ENCODE data around the gene PARD3B.
"Not testable (repeated sequence)": the region's sequence is repeated elsewhere in the genome, so short reads cannot be mapped to it uniquely, and the experiment has no call there.

The PARD3B gene

DNA sequence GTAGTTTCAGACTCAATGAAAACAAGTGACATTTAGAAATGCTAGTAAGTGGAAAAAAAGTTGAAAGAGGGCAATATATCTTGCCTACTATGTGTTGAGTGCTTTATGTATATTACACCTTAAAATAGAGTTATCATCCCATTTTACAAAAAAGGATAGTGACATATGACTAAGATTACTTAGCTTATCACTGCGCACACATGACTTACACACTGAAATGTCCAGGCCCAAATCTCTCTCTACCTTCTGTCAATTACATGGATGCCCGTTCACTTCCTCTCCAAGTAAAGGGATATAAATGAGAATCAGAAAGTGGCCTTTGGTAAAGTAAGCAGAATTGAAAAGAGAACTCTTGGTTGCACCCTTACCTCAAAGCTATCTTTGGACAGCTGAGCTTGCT lies 3.6 kb upstream of the PARD3B start:
- no peak for FAIRE-seq

DNA sequence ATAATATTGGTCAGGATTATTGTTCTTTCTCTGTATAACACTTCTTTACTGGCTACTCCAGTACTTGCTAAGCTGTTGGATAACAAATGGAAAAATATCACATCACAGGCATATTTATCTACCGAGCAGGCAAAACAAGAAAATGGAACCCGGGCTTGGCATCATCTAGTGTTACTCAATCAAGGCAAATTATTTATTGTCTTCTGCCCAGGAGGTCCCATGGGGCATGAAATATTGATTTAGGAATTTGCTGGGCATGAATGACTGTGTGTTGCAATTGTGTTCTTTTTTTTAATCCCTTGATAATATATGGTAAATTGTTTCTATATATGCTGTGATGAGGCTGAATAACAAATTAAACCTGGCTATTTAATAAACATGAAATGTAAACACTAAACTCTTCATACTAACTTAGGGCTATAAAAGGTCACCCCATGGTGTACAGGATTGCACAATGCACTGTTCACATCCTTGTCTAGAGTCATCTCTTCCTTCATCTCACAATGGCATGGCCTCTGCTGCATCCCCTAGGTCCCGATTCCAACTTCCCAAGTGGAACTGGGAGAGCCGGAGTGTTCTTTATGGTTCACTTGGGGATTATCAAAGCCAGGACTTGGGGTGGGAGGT lies 2.2 kb upstream of the PARD3B start:
- FAIRE-seq = no peak

DNA sequence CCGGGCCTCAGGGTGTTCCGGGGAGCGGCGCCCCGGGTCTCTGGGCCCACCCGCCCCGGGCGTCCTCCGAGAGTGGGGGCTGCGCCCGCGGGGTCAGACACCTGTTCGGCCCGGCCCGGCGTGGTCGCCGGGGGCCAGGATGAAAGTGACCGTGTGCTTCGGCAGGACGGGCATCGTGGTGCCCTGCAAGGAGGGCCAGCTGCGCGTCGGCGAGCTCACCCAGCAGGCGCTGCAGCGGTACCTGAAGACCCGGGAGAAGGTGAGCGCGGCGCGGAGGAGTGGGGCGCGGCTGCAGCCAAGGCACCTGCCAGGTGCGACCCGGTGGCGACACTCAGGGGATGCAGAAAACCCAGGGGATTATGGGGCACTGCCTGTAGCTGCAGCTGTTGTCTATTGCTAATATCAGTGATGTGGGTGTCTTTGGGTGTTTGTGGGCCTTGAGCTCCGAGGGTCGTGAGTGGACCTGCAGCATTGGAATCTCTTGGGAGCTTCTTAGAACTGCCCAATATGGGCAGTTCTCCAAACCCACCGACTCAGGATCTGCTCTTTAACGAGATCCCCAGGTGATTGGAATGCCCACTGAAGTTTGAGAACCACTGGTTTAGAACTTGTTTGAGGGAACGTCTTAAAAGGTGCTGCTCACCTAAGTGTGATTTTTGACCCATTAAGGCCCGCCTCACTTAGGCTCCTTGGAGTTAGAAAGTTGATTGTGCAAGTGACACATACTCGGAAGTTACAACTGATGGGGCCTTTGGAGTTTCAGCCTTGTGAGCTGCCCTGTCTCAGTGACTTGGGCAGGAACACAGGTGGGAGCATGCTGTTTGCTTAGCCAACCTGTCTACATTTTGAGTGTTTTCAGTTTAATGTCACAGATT lies 823 bp downstream of the PARD3B start:
- FAIRE-seq = no peak

GRCh38 chr2:204550751-204551511 lies 5.7 kb downstream of the PARD3B start:
- no peak for FAIRE-seq

DNA sequence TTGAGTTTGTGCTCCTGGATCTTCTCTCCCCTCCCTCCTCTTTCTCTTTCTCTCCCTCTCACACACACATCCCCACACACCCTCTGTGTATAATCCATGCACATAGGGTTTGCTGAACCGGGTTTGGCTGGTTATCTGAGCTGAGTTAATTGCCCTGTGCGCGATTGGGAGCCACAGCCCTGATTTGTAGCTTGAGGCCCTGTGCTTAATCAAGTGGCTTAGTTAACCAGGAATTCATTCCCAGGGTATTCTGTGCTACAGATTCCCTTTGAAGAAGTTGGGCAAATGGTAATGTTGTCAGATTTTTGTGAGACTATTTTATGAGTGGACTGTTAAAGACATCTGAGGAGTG lies 6.2 kb downstream of the PARD3B start:
- FAIRE-seq = no peak

DNA sequence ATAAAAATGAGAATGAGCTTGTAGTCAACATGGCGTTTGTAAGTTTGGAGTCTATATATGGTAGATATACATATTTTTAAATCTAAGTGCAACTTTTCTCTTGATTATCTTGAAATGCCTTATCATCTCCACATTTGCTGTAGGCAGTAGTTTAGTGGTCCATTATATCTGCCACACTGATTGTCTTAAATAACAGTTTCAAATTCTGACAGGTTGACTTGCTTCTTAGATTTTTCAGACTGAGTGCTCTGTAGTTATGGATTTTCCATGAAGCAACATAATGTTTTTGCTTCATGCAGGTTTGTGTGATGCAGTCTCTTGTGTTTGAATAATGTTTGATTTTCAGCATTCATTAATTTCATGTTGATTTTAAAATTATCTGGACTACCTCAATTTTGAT lies 12.3 kb downstream of the PARD3B start:
- FAIRE-seq = no peak

DNA sequence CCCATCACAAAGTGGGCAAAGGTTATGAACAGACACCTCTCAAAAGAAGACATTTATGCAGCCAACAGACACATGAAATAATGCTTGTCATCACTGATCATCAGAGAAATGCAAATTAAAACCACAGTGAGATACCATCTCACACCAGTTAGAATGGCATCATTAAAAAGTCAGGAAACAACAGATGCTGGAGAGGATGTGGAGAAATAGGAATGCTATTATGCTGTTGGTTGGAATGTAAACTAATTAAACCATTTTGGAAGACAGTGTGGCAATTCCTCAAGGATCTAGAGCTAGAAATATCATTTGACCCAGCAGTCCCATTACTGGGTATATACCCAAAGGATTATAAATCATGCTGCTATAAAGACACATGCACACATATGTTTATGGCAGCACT lies 14.1 kb downstream of the PARD3B start:
- not testable (repeated sequence) for FAIRE-seq

DNA sequence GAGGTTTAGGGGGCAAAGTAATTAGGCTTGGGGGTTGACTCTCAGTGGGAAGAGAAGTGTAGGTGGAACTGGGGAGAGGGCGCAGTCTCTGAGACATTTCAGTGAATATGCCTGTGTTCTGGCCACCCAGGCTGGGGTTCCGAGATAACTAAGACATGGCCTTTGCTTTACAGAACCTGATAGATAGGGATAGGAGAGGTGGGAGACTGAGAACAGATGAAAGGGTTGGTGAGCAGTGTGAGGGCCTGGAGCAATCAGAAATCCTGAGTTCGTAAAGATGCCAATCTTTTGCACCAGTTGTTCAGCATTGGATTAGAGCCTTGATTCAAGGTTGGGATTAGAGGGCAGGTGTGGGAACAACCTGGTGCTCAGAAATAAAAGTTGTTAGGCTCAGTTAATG lies 15.6 kb downstream of the PARD3B start:
- FAIRE-seq = no peak

DNA sequence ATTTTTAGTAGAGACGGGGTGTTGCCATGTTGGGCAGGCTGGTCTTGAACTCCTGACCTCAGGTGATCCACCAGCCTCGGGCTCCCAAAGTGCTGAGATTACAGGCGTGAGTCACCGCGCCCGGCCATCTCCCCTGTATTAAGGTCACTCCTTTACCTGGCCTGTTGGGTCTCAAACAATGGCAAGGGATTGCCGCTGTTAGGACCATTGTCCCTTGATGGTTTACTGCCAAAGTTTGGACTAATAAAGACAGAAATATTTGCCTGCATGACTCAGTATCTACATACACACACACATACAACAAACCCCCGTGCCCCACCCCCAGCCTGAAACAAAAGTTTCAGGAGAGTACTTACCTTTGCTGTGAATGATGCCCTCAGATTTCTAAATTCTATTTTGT lies 16.5 kb downstream of the PARD3B start:
- no peak for FAIRE-seq

- FAIRE-seq = no peak
These were observed 21.2 kb downstream of the PARD3B start for GRCh38 chr2:204566439-204566838.

DNA sequence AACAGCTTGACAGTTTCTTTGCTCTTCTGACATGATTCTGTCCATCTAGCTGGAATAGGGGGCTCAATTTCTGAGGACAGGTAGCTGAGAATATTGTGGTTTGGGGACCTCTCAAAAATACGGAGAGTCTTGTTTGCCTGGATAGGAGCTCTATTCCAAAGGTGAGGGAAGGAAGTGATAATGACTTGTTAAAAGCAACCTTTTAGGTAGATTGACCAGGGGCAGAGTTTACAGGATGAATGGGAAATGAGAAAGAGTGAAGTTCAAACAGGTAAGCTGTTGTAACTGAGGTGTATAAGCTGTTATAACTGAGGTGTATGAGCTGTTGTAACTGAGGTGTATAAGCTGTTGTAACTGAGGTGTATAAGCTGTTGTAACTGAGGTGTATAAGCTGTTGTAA lies 25.1 kb downstream of the PARD3B start:
- FAIRE-seq = no peak

DNA sequence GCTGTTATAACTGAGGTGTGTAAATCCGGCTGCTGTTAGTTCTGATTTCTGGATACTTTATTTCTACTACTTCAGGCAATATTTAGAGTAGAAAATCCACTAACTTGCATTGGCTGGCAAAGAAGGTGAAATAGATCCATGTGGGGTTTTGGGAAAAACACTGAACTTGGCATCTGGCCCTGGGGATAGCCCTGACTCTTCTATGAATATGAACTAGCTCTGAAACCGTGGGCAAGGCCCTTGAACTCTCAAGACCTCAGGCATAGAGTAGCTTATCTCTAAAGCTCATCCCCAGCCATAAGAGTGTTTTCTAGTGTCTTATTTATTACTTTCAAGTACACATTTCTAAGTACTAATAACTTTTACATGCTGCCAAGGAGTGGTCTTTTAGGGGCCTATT lies 25.8 kb downstream of the PARD3B start:
- FAIRE-seq = no peak

- FAIRE-seq = no peak
These were observed 26.6 kb downstream of the PARD3B start for GRCh38 chr2:204571911-204572310.

GRCh38 chr2:204573221-204573620 lies 27.9 kb downstream of the PARD3B start:
- no peak for FAIRE-seq

DNA sequence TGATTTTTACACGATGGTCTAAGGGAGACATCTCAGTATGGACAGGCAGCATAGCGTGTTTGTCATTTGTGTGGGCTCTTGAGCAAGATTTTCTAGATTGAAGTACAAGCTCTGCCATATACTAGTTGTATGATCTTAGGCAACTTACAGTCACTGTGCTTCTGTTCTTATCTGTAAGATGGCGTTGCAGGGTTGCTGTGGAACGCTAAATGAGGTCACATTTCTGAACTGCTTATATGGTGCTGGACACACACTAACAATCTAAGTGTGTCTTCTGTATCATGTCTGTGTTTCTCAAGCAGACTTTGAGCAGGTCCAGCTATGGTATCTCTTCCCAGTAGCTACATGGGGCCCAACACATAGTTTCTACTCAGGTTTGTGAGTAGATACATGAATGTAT lies 29.2 kb downstream of the PARD3B start:
- FAIRE-seq = no peak

DNA sequence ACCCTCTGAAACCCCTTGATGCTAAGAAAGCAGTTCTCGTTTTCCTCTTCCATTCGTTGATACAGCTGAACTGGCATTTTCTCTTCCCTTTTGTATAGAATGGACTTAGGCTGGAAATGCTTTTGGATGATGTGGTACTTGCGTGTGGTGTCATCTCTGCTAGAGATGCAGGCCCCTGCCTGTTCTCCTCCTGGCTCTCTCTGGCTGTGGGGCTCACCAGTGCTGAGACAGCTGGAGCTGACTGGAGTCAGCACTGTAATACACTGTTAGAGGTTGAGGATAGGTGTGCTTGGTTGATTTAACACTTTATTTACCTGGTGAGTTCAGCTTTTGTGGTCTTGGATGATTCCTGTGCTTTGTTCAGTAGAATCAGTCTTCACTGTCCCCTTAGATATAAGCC lies 30.2 kb downstream of the PARD3B start:
- FAIRE-seq = no peak

DNA sequence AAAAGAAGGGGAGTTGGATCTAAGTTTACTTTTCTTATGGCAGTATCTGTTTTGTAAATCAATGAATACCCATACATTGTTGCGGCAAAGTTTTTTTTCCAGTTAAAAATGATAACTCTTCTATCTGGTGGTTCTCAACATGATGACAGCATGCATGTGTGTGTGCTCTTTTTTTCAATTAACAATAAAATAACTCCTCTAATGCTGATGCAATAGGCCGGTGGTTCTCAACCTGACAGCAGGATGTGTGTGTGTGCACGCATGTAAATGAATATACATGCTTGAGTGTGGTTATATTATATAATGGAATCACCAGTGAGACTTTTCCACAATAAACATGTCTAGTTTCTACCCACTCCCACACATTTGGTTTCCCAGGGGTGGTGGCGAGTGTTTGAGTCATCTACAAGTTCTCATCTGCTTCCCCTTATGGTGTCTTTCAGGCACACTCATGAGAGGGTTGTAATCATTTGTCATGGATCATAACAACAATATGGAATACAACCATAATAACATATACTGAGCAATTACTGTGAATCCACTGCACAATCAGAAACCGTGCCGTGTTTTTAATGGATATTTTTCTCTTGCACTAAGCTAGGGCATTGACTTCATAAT lies 31.2 kb downstream of the PARD3B start:
- FAIRE-seq = no peak

- FAIRE-seq = no peak
These were observed 33.8 kb downstream of the PARD3B start for GRCh38 chr2:204578928-204579598.

DNA sequence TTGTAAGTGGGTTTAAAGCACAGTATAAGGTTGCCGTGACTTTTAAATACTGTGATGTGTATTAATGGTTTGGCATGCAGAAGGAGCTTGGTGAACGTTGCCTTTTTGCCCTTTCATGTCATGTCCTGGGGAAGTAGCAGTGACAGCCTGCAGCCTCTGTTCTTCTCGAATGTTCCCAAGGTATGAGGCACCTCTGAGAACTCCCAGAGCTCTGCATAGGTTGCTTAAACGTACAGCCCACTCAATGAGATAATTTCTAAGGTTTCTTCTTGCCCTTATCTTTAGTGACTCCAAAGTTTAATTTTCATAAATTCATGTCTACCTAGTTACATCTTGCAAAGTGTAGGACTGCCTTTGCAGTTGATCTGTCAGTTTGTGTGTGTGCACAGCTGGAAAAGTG lies 36.7 kb downstream of the PARD3B start:
- no peak for FAIRE-seq

- no peak for FAIRE-seq
These were observed 38.5 kb downstream of the PARD3B start for GRCh38 chr2:204583773-204584172.

DNA sequence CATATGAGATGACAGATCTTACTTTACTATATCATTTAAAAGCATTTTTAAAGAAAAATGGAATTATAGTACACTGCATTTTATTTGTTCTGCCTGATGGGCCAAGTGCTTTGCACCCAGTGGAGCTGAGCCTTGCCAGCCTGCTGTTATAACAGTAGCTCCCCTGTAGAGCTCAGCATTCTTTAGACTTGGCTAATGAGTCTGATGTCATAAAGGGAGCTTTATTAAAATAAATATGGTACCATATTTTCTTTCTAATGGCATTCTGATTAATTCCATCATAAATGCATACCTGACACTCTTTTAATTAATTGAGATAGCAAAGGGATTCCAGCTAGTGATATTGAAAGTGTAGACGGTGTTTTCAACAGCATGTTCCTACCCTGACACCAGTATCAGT lies 40.7 kb downstream of the PARD3B start:
- FAIRE-seq = no peak

DNA sequence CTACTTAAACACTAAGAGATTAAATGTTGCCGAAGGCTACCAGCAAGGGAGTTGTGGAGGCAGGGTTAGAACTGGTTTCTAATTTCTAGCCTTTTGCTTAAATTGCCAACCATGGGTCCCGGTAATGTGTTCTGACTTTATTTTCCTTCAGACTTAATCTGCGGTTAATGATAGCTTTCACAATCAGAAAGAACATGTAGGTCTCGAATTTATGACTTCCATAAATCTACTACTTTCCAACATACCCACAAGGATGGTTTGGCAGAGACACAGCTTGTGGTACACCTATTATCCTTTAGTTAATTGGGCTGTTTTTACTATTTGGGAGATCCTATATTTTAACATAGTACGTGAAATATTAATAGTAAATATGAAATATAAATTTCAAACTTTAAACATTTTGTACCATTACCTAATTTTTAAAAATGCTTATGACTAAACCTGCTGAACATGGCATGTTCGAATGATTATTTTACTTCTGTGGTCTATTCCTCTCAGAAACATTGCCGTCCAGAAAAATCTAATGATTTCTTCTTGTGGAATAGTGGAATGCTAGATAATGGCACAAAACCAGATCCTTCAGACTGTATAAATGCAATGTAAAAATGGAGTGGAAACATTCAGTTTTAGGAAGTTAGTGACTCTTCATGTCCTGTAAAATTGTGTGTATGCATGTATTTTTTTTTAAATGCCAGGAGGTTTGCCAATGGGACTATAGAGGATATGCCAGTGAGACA lies 41.3 kb downstream of the PARD3B start:
- FAIRE-seq = no peak

Data from islet of Langerhans (tissue), 1 donor.